Stimulated activated CD8-positive, alpha-beta memory T cell treated with anti-CD3 and anti-CD28 coated beads, Interleukin-4, amount 100 ng/mL, for 1 hour (primary cell): ENCODE data around the gene RHBDF1.

Experiments used
- DNase-seq, 2 donors: peaks; one replicate each; pipeline ENCODE4 v3.0.0-alpha.2; 2020; ENCODE audit warnings: low read depth in 2 of 2, low spot score in 1 of 2

RHBDF1 gene

DNA sequence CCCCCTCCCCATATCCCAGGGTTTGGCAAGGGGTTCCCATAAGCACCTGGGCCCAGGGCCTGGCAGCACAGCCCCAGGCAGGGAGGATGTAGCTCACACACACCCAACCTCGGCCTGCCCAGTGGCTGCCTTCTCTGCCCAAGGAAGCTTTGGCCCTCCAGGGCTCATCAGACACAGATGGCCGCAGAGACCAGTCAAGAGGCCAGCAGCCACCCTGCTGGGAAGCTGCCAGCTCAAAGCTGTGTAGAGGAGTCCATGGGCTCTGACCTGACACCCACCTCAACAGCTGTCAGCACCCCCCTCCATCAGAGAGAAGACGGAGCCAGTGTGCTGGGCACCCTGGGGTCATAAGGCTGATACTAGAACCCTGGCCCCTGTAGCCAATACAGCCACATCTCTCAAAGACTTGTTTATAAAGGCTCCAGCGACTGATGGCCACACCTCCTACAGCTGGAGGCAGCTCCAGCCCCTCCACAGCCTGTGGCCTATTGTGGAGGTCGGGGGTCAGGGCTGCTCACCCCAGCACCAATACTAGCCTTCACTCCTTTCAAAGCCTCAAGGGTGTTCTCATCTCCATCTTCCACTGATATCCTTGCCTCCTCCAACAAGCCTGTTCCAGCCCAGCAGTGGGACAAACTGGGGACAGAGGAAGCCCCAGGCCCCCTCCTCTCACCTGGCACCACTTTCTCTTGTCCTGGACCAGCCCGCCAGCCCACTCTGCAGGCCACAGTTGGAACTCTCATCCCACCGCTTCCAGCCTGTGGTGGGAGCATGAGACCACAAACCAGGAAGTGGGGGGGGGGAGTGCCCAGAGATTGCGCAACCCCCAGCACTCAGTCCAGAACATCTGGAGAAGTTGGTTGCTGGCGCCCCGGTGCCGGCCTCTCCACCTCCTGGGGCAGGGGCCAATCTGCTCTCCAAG is 3.4 kb upstream of the RHBDF1 start:
- DNase-seq: no peak

DNA sequence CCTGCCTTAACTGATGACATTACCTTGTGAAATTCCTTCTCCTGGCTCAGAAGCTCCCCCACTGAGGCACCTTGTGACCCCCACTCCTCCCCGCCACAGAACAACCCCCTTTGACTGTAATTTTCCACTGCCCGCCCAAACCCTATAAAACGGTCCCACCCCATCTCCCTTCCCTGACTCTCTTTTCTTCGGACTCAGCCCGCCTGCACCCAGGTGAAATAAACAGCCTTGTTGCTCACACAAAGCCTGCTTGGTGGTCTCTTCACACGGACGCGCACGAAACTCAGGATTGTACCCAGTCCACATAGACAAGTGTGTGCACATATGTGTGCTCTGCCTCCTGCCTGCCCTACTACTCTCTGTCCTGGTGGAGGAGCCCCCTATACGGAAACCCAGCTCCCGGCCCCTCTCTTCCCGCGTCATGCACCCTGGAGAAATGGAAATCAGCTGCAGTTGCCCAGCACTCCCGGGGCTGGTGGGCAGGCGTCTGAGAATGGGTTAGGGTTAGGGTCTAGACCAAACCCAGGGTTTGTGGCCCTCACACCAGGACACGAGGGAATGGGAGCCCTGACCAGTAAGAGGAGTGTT is 2.4 kb upstream of the RHBDF1 start:
- no peak for DNase-seq

DNA sequence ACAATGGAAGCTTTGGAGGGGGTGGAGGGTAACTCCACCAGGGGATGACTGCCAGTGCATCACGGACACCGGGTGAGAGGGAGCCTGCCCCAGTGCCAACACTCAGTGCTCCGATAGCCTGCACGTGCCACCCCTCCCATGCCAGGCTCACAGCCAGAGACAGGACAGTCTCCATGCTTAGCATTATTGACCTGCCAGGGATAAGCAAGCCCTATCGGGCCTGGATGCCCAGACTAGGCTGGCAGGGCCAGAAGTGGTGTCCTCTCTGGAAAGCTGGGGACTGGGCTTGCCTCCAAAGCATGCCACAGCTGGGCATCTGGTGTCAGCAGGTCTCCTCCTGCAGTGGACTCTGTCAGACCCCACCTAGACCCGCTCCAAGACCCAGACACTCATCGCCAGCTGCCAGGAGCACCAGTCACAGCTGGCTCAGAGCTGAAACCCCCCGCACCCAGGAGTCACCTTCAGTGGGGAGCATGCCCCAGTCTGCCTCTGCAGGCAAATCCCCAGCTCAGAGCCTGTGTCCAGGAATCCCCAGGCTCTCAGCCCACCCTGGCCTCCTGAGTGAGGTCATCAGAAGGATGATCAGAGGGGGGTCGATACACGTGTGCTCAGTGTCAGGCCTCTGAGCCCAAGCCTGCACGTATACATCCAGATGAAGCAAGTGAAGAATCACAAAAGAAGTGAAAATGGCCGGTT is 1.8 kb upstream of the RHBDF1 start:
- DNase-seq: no peak

DNA sequence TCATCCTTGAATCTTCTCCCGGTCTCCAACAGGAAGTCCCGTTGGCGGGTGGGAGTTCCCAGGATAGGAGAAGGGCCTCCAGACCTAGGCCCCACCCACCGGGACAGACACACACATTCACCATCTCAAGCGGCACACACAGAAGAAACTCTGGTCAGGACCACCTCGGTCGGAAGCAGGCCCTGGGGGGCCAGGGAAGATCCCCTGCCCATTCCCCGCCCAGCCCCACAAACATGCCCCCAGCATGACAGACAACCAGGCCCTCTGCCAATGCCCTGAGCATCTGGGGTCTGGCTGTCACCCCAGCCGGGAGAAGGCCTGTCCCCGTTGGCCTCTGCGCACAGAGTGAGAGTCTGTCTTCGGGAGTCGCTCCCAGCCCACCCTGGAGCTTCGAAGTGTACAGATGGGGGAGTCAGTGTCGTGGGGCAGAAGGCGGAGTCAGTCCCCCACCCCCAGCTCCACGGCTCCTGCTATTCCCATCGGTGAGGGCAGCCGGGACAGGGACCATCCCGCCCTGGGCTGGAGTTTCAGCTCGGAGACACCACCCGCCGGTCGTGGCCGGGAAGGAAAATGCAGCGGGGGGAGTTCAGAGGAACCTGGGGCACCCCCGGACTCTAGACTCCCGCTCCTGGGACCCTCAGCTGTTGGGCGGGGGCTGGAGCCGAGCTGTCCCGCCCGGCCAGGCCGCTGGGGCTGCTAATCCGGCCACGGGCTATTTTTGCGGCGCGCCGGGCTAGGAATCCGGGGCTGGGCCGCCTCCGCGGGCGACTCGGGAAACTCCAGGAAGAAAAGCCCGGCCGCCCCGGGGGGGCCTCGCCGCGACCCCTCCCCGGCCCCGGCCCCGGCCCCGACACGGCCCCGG is 660 bp downstream of the RHBDF1 start:
- no peak for DNase-seq

DNA sequence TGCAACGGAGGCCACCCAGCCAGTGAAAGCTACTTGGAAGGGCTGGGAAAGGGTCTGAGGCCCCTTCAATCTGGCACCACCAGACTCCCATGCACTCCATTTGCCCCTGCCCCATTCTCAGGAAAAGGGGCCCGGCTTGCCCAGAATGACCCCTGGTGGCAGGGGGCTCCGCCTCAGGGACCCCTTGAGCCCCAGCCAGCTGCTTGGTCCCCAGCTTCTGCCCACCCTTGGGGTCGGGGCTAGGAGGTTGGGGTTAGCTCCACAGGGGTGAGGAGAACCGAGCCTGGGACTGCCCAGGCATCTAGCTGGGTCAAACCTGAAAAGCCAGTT is 1.3 kb downstream of the RHBDF1 start:
- no peak for DNase-seq

DNA sequence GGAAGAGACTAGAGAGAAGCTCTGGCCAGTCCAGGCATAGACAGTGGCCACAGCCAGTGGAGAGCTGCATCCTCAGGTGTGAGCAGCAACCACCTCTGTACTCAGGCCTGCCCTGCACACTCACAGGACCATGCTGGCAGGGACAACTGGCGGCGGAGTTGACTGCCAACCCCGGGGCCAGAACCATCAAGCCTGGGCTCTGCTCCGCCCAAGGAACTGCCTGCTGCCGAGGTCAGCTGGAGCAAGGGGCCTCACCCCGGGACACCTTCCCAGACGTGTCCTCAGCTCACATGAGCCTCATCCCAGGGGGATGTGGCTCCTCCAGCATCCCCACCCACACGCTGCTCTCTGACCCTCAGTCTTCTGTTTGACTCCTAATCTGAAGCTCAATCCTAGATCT is 3.2 kb downstream of the RHBDF1 start:
- no peak for DNase-seq

DNA sequence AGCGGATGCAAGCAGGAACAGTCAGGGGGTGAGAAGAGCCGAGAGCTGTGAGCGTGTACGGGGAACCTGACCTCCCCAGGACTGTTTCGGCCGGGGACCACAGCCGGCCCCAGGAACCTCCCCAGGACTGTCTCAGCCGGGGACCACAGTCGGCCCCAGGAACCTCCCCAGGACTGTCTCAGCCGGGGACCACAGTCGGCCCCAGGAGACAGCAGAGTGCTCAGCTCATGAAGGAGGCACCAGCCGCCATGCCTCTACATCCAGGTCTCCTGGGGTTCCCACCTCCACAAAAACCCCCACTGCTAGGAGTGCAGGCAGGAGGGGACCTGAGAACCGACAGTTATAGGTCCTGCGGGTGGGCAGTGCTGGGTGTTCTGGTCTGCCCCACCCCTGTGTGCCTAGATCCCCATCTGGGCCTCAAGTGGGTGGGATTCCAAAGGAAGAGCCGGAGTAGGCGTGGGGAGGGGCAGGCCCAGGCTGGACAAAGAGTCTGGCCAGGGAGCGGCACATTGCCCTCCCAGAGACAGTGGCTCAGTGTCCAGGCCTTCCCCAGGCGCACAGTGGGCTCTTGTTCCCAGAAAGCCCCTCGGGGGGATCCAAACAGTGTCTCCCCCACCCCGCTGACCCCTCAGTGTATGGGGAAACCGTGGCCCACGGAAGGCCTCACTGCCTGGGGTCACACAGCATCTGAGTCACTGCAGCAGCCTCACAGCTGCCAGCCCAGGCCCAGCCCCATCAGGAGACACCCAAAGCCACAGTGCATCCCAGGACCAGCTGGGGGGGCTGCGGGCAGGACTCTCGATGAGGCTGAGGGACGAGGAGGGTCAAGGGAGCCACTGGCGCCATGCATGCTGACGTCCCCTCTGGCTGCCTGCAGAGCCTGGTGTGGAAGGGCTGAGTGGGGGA is 4.3 kb downstream of the RHBDF1 start:
- no peak for DNase-seq

DNA sequence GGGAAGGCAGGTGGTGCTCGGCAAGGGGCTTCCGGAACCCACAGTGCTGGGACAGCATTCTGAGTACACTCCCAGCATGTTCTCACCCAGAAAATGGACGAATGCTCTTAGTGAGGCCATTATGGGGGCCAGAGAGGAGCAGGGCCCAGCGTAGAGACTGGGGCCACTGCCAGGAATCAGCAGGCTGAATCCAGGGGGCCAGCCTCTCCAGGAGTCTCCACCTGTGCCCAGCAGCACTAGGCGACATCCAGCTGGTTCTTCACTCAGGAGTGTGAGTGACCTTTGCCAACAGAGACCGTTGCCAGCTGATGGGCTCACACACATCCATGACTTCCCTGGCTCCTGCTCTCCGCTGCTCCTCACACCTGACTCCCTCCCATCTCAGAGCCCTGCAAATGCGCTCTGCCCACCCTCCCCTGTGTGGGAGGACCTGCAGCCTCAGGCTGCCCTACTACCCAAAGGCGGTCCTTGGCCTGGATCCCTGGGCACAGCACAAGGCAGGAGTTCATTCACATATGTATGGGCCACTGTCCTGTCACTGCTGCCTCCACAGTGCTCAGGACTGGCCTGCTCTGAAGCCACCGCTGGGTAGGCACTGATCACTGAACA is 5.1 kb downstream of the RHBDF1 start:
- no peak for DNase-seq

DNA sequence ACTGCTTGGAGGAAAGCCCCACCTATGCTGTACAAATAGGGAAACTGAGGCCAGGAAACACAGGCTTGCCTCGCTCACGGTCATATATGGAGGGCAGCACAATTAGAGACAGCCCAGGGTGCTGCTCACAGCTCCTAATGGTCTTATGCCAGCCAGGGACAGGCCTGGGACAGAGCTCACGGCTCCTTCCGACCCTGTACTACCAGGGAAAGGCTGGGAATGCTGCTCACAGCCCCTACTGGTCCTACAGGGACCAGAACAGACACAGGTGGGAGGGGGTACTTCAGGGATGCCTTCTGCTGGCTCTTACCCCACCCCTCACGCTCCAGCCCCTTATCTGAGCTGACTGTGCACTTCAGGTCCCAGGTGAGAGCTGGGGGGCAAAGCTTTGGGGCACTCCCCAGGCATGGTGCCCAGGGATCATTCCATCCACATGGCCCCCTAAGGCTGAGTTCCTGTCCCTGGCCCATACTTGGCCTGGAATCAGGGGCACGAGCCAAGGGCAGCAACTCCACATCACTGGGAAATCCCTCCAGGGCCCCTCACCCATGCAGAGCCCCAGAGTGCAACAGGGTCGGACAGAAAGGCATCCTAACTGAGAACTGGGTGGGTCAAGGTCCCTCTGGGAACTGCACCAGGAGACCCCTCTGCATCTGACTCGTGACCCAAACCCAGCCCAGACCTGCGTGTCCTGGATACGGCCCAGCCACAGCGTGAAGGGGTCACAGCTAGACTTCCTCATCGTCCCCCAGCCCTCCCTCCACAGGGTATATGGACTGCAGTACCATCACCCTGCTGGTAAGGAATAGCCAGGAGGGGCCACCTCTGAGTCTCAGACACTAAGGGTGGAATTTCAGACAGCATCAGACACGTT is 5.9 kb downstream of the RHBDF1 start:
- no peak for DNase-seq

DNA sequence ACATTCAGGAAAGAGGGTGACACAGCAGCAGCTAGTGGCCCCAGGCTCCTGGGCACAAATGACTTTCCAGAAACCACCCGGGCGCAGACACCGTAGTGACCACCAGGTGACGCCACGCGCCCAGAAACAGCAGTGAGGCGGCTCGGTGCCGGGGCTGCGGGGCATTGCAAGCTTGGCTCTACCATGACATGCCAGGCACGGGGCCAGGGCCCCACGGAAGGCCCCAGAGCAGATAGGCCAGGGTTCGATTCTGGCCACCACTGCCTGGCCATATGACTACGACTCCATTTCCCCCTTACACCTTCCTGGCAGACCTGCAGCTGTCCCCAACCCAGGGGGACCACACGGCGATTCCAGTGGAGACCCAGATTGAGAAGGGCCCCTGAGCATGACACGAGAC is 6.7 kb downstream of the RHBDF1 start:
- peak; percentile 69 to 72 for DNase-seq

DNA sequence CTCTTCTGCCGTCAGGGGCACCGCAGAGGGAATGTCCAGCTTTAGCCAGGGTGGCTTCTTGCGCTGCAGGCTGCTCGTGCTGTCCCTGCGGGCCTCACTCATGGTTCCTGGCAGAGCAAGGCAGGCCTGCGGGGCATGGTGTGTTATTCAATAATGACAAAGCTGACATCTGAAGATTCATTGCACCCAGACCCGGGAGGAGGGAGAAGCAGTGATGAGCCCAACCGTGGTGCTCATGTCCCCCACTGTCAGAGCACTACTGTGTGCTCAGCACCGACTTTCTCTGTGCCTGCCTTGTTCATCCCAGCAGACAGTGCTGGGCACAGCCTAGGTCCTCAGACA is 7.5 kb downstream of the RHBDF1 start:
- DNase-seq: no peak

DNA sequence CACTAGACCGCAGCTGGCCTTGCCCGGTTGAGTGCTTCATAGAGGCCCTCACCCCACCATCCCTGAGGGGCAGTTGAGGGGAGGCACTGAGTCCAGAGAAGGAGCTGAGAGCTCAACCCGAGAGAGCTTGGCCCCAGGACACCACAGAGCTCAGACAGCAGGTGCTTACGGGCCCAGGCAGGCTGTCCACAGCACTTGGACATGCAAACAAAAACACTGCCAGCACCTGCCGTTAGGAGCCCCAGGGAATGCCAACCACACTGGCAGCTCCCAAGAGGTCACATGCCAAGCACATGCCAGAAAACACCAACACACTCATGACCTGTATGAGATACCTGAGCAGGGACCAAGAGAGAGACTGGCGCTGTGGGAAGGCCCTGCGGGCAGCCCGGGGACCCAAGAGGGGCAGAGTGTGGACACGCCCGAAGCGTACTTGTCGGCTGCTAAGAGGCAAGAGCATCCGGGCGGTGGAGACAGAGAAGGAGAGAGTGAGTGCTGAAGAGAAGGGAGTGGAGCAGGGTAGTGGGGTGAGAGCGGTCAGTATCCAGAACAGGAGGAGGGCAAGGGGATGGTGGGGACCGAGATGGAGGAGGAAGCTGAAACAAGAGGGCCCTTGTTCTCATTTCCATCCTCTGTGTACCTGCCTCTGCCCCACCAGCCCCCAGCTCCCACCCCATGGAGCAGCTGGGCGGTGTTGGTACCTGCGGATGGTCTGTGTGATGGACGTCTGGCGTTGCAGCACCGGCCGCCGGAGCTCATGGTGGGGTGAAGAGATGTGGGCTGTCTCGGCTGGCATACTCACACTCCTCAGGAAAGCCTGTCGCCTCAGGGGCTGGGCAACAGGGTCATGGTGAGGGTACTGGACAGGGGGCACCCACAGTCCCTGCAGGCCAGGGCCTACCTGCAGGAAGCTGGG is 8.2 kb downstream of the RHBDF1 start:
- DNase-seq: no peak

DNA sequence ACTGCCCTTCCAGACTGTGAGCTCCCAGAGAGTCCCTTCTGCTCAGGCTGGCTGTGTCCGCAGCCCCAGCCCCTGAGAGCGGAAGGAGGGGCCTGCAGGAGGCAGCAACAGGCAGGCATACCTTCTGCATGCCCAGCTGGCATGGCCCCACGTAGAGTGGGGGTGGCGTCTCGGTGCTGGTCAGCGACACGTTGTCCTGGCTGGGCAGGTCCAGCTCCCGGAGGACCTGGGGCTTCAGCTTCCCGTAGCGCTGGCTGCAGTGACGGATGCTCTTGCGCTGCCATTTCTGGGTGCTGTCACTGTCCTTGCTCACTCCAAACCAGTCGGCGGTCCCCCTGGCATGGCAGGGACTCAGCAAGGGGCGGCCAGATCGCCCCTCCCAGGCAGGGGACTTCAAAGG is 9.0 kb downstream of the RHBDF1 start:
- no peak for DNase-seq

DNA sequence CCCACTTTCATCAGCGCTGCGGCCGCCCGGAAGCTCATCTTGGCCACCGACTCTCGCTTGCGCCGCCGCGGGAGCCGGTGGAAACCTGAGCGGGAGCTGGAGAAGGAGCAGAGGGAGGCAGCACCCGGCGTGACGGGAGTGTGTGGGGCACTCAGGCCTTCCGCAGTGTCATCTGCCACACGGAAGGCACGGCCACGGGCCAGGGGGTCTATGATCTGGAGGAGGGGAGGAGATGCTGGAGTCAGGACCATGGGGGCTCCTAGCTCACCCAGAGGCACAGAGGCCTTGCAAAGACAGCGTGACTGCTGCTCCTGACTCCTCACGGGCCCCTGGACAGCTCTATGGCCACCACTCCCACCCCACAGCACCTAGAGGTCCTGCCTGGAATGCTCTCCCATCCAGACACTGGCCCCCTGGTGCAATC is 9.5 kb downstream of the RHBDF1 start:
- DNase-seq: no peak

DNA sequence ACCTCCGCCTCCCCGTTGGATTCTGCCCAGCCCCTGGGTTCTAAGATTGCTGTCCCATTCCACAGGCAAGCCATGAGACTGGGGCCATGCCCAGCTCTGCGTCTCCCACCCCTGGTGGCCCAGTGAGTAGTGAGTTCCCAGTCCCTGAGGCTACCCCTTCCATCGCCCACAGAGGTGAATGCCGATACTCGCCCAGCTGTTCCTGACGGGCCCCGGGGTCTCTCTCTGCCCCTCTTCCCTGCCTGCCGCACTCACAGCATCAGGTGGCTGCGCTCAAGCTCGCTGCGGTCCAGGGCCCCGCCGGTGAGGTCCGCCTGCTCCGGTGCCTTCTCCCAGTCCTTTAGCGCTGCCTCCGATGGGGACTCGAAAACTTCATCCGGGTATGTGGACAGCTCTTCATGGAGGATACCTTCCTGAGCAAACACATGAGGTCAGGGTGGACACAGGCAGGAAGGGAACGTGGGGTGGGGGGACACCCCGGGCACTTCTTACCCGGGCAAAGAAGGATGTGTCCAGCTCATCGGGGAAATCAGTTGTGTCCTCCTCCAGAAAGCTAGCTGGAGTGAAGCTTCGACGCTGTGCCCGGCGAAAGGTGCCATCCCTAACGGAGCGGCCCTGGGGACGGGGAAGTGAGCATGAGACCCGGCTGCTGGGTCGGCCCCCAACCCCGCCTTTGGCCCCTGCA is 10.0 kb downstream of the RHBDF1 start:
- DNase-seq: no peak

DNA sequence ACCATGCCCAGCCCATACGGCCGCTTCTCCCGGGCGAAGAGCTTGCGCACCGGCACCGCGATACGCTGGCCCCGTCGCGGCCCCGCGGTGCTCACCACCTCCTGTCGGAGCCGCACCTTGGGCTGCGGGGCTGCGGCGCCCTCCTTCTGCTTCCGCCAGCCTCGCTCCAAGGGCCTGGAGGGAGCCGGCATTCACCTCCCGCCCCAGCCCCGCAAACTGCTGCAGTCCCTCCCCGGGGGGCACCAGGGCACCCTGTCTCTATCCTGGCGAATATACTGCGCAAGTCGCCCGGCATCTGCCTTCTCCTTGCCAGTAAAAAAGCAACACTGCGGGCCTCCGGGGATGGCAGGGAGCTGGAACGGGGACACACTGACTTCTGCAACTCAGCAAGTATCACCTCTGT is 10.6 kb downstream of the RHBDF1 start:
- DNase-seq: no peak
